Measurements from ENCODE around the gene RTP1. TPM values are rescaled to one million over a fixed set of nuclear protein-coding genes. Genes with fewer than 3 reads are reported as not detected.
"Not testable (repeated sequence)": the region's sequence is repeated elsewhere in the genome, so short reads cannot be mapped to it uniquely, and the experiment has no call there.

The RTP1 gene
- total and polyA plus RNA-seq, 4 donors = not detected

- Histone ChIP-seq H3K27me3 (ENCODE audit: control insufficient read depth in 3 of 3, insufficient read depth in 3 of 3, low read length in 2 of 3) (no peaks in the 10 kb centered on the region), H3K9ac (ENCODE audit: insufficient read depth in 1 of 2, low read length in 2 of 2) (no peak overlapping the region), H3K4me3 (no peak overlapping the region), H3K36me3 (ENCODE audit: control insufficient read depth in 4 of 4, insufficient read depth in 4 of 4, low read length in 4 of 4) (no peaks in the 10 kb centered on the region), H3K4me1 (ENCODE audit: control insufficient read depth in 5 of 5, insufficient read depth in 5 of 5, low read length in 5 of 5) (no peaks in the 10 kb centered on the region), H3K9me3 (ENCODE audit: control insufficient read depth in 4 of 4, insufficient read depth in 3 of 4, low read length in 3 of 4) (no peaks in the 10 kb centered on the region), H3K27ac (ENCODE audit: low read depth in 1 of 2, low read length in 1 of 2) (no peak overlapping the region)
- DNase-seq = no peak
- 89 to 91% methylated on average over 7 of the region's 7 CpGs for WGBS, 2 donors
- no peak for TF ChIP-seq CTCF (IDR thresholded peaks at IDR 0.05; ENCODE audit: control extremely low read depth, extremely low read depth)
- ATAC-seq (ENCODE audit: insufficient read depth, low FRiP score) = no peak
Observed at GRCh38 chr3:187196573-187197334, 532 bp upstream of the RTP1 start.

- no peak overlapping the region for H3K9ac ChIP-seq (ENCODE audit: insufficient read depth in 1 of 2, low read length in 2 of 2)
- H3K4me3 ChIP-seq = no peak overlapping the region
- DNase-seq = no peak
- H3K27me3 ChIP-seq (ENCODE audit: control insufficient read depth in 3 of 3, insufficient read depth in 3 of 3, low read length in 2 of 3) = peaks cover 0 to 3% (median 0%) of the 10 kb centered on the region in 3 donors
- no peaks in the 10 kb centered on the region for H3K9me3 ChIP-seq (ENCODE audit: control insufficient read depth in 4 of 4, insufficient read depth in 3 of 4, low read length in 3 of 4)
- 92 to 93% methylated on average over 4 of the region's 4 CpGs for WGBS, 2 donors
- no peak for TF ChIP-seq CTCF (IDR thresholded peaks at IDR 0.05; ENCODE audit: control extremely low read depth, extremely low read depth)
- H3K36me3 ChIP-seq (ENCODE audit: control insufficient read depth in 4 of 4, insufficient read depth in 4 of 4, low read length in 4 of 4) = no peaks in the 10 kb centered on the region
- no peak overlapping the region for H3K27ac ChIP-seq (ENCODE audit: low read depth in 1 of 2, low read length in 1 of 2)
- H3K4me1 ChIP-seq (ENCODE audit: control insufficient read depth in 5 of 5, insufficient read depth in 5 of 5, low read length in 5 of 5) = no peaks in the 10 kb centered on the region
- no peak for ATAC-seq (ENCODE audit: insufficient read depth, low FRiP score)
Observed at GRCh38 chr3:187198490-187198889, 1.2 kb downstream of the RTP1 start.

DNA sequence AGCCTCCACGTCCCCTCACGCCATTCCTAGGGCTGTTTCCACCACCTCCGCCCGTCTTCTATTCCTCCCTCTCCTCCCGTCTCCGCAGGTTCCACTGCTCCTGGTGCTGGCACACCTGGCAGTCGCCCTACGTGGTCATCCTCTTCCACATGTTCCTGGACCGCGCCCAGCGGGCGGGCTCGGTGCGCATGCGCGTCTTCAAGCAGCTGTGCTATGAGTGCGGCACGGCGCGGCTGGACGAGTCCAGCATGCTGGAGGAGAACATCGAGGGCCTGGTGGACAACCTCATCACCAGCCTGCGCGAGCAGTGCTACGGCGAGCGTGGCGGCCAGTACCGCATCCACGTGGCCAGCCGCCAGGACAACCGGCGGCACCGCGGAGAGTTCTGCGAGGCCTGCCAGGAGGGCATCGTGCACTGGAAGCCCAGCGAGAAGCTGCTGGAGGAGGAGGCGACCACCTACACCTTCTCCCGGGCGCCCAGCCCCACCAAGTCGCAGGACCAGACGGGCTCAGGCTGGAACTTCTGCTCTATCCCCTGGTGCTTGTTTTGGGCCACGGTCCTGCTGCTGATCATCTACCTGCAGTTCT is 2.3 kb downstream of the RTP1 start:
- 96% methylated on average over 38 to 41 of the region's 44 CpGs for WGBS, 2 donors
- not testable (repeated sequence) for H3K36me3 ChIP-seq (ENCODE audit: control insufficient read depth in 4 of 4, insufficient read depth in 4 of 4, low read length in 4 of 4); H3K9me3 ChIP-seq (ENCODE audit: control insufficient read depth in 4 of 4, insufficient read depth in 3 of 4, low read length in 3 of 4); H3K4me1 ChIP-seq (ENCODE audit: control insufficient read depth in 5 of 5, insufficient read depth in 5 of 5, low read length in 5 of 5); H3K9ac ChIP-seq (ENCODE audit: insufficient read depth in 1 of 2, low read length in 2 of 2); H3K27ac ChIP-seq (ENCODE audit: low read depth in 1 of 2, low read length in 1 of 2); ATAC-seq (ENCODE audit: insufficient read depth, low FRiP score); H3K4me3 ChIP-seq; DNase-seq; H3K27me3 ChIP-seq (ENCODE audit: control insufficient read depth in 3 of 3, insufficient read depth in 3 of 3, low read length in 2 of 3)

GRCh38 chr3:187205683-187206082 is 8.4 kb downstream of the RTP1 start:
- H3K4me3 ChIP-seq = no peak overlapping the region
- TF ChIP-seq CTCF (IDR thresholded peaks at IDR 0.05; ENCODE audit: control extremely low read depth, extremely low read depth) = no peak
- ATAC-seq (ENCODE audit: insufficient read depth, low FRiP score) (no peak), DNase-seq (no peak)
- peaks cover 1 to 14% (median 6%) of the 10 kb centered on the region in 5 donors for H3K4me1 ChIP-seq (ENCODE audit: control insufficient read depth in 5 of 5, insufficient read depth in 5 of 5, low read length in 5 of 5)
- peaks cover 0 to 4% (median 0%) of the 10 kb centered on the region in 3 donors for H3K27me3 ChIP-seq (ENCODE audit: control insufficient read depth in 3 of 3, insufficient read depth in 3 of 3, low read length in 2 of 3)
- H3K9me3 ChIP-seq (ENCODE audit: control insufficient read depth in 4 of 4, insufficient read depth in 3 of 4, low read length in 3 of 4) = peaks cover 0 to 5% (median 0%) of the 10 kb centered on the region in 4 donors
- no peak overlapping the region for H3K27ac ChIP-seq (ENCODE audit: low read depth in 1 of 2, low read length in 1 of 2)
- WGBS, 2 donors = 74 to 80% methylated on average over 2 of the region's 2 CpGs
- no peak overlapping the region for H3K9ac ChIP-seq (ENCODE audit: insufficient read depth in 1 of 2, low read length in 2 of 2)
- no peaks in the 10 kb centered on the region for H3K36me3 ChIP-seq (ENCODE audit: control insufficient read depth in 4 of 4, insufficient read depth in 4 of 4, low read length in 4 of 4)
